Breast epithelium (tissue), 4 donors: ENCODE data around the gene FLYWCH2. TPM values are rescaled to one million over a fixed set of nuclear protein-coding genes. Genes with fewer than 3 reads are reported as not detected.

Source experiments
- DNase-seq, 2 donors: peaks; one replicate each; pipeline ENCODE4 v3.0.0-alpha.2; 2019; ENCODE audit warnings: low spot score in 2 of 2
- H3K27ac ChIP-seq, 2 donors: fragments of 200-600 bp; sonication (generic) in 1 of 2; one replicate each; pipeline ENCODE4 v1.5.1; 2016 to 2019; ENCODE audit warnings: mild to moderate bottlenecking in 1 of 2
- H3K27me3 ChIP-seq, 2 donors: fragments of 200-600 bp; sonication (generic) in 1 of 2; one replicate each; pipeline versions ENCODE4 v1.5.1 to v1.6.0; 2017 to 2019; ENCODE audit warnings: control low read depth in 1 of 2, mild to moderate bottlenecking in 1 of 2
- H3K36me3 ChIP-seq: fragments of 200-600 bp; one replicate; pipeline ENCODE4 v1.5.1; 2019
- H3K4me1 ChIP-seq, 2 donors: fragments of 200-600 bp; sonication (generic); one replicate each; pipeline ENCODE4 v1.5.1; 2016 to 2019; ENCODE audit warnings: control low read depth in 1 of 2
- H3K4me3 ChIP-seq, 3 donors: fragments of 200-600 bp; sonication (generic); 1 replicate in 2 of 3; 2 replicates in 1 of 3; pipeline ENCODE4 v1.5.1; 2016 to 2019; ENCODE audit warnings: mild to moderate bottlenecking in 3 of 3, moderate library complexity in 2 of 3
- H3K9me3 ChIP-seq, 2 donors: fragments of 200-600 bp; sonication (generic) in 1 of 2; one replicate each; pipeline ENCODE4 v1.5.1; 2016 to 2019; ENCODE audit warnings: control low read depth in 1 of 2
- CTCF ChIP-seq, 3 donors: fragments of 450-650 bp; IDR thresholded peaks; one replicate each; pipeline ENCODE4 v1.5.1; 2016 to 2017; ENCODE audit warnings: antibody characterized with exemption in 3 of 3, mild to moderate bottlenecking in 3 of 3, moderate library complexity in 3 of 3
- POLR2A ChIP-seq: fragments of 450-650 bp; IDR thresholded peaks from one replicate; pipeline ENCODE4 v1.6.1; 2016; ENCODE audit warnings: antibody characterized with exemption, mild to moderate bottlenecking, moderate library complexity
- POLR2AphosphoS5 ChIP-seq, 3 donors: sonication (generic); formaldehyde crosslinking; IDR thresholded peaks; one replicate each; pipeline ENCODE4 v1.6.1; 2017; ENCODE audit warnings: antibody characterized with exemption in 3 of 3
- intact Hi-C: fragments of 100-400 bp; cut with DNase I; formaldehyde crosslinking; loops from one replicate; pipeline ENCODE4 v1.15.1; 2023; ENCODE audit warnings: low total_unique reads
- total RNA-seq, 3 donors: library from RNA; depleted of rRNA; stranded (reverse); fragments of >200 nt; gene quantifications; one replicate each; pipeline ENCODE4 v1.1.0, GENCODE V29; 2016

Gene FLYWCH2
- total RNA-seq, 3 donors from 2014 or later: 36.0 to 49.2 (median 47.9) TPM

GRCh38 chr16:2896480-2897010, 13.5 kb downstream of the FLYWCH2 start:
- no peak for TF ChIP-seq POLR2A
- no peak for TF ChIP-seq POLR2AphosphoS5 (IDR thresholded peaks at IDR 0.05)
- no peak for TF ChIP-seq CTCF (IDR thresholded peaks at IDR 0.05)
- Histone ChIP-seq H3K27me3 (no peaks in the 10 kb centered on the region), H3K36me3 (no peaks in the 10 kb centered on the region), H3K4me1 (no peaks in the 10 kb centered on the region), H3K4me3 (no peak overlapping the region), H3K27ac (no peak overlapping the region), H3K9me3 (no peaks in the 10 kb centered on the region)
- intact Hi-C loops: no loop called here
- no peak for DNase-seq

- no peak for DNase-seq
- Histone ChIP-seq H3K4me3 (no peak overlapping the region), H3K27me3 (no peaks in the 10 kb centered on the region), H3K36me3 (no peaks in the 10 kb centered on the region), H3K27ac (no peak overlapping the region), H3K9me3 (no peaks in the 10 kb centered on the region), H3K4me1 (no peaks in the 10 kb centered on the region)
- no peak for TF ChIP-seq POLR2A
- no peak for TF ChIP-seq POLR2AphosphoS5 (IDR thresholded peaks at IDR 0.05)
- no peak for TF ChIP-seq CTCF (IDR thresholded peaks at IDR 0.05)
- intact Hi-C loops: no loop called here
Observed at GRCh38 chr16:2897110-2897509, 14.1 kb downstream of the FLYWCH2 start.

- H3K27ac ChIP-seq: no peak overlapping the region
- H3K9me3 ChIP-seq: no peaks in the 10 kb centered on the region
- H3K36me3 ChIP-seq: no peaks in the 10 kb centered on the region
- H3K4me3 ChIP-seq: no peak overlapping the region
- intact Hi-C loops: no loop called here
- TF ChIP-seq POLR2A (no peak), CTCF (IDR thresholded peaks at IDR 0.05) (no peak), POLR2AphosphoS5 (IDR thresholded peaks at IDR 0.05) (no peak)
- H3K4me1 ChIP-seq: no peaks in the 10 kb centered on the region
- no peak for DNase-seq
- no peaks in the 10 kb centered on the region for H3K27me3 ChIP-seq
Observed at GRCh38 chr16:2898831-2899563, 16.0 kb downstream of the FLYWCH2 start.

- TF ChIP-seq POLR2A: no peak
- no peak for TF ChIP-seq CTCF (IDR thresholded peaks at IDR 0.05)
- TF ChIP-seq POLR2AphosphoS5 (IDR thresholded peaks at IDR 0.05): no peak
- Histone ChIP-seq H3K4me3 (no peak overlapping the region), H3K36me3 (no peaks in the 10 kb centered on the region), H3K27ac (no peak overlapping the region), H3K9me3 (no peaks in the 10 kb centered on the region), H3K27me3 (no peaks in the 10 kb centered on the region), H3K4me1 (no peaks in the 10 kb centered on the region)
- DNase-seq: no peak
- intact Hi-C loops: no loop called here
Observed at GRCh38 chr16:2899564-2900072, 16.6 kb downstream of the FLYWCH2 start.

- intact Hi-C loops: no loop called here
- H3K36me3 ChIP-seq: no peaks in the 10 kb centered on the region
- no peak for DNase-seq
- TF ChIP-seq POLR2A (no peak), POLR2AphosphoS5 (IDR thresholded peaks at IDR 0.05) (no peak), CTCF (IDR thresholded peaks at IDR 0.05) (no peak)
- H3K27ac ChIP-seq: no peak overlapping the region
- H3K9me3 ChIP-seq: no peaks in the 10 kb centered on the region
- H3K4me3 ChIP-seq: no peak overlapping the region
- no peaks in the 10 kb centered on the region for H3K4me1 ChIP-seq
- no peaks in the 10 kb centered on the region for H3K27me3 ChIP-seq
Observed at GRCh38 chr16:2900526-2901075, 17.6 kb downstream of the FLYWCH2 start.
